GM19395 (cell line): ENCODE measurements around the gene TBC1D4.
"Not testable (repeated sequence)": the region's sequence is repeated elsewhere in the genome, so short reads cannot be mapped to it uniquely, and the experiment has no call there.

Experiments used
- ATAC-seq: cut with Tn5 transposase; IDR thresholded peaks from one replicate; pipeline ENCODE4 v1.9.1; 2021; ENCODE audit warnings: mild to moderate bottlenecking, moderate library complexity; ENCODE audit not compliant: unreplicated experiment

Gene TBC1D4

DNA sequence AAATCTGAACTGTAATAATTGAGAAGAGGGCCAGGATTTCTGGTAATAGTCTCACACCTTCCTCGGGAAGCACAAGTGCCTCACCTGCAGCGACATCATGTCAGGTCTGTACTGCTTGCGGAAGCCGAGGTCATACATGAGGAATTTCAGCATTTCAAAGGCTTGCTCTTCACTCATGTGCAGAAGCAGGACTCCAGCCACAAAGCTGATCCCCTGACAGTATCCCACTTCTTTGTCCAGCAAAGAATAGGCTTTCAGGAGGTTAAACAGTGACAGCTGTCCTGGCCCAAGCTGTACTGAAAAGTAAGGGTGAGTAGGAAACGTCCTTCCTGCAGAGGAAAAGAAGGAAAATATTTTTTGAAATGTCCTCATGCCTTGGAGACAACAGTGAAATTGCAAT, 182.7 kb downstream of the TBC1D4 start:
- ATAC-seq, result no peak

DNA sequence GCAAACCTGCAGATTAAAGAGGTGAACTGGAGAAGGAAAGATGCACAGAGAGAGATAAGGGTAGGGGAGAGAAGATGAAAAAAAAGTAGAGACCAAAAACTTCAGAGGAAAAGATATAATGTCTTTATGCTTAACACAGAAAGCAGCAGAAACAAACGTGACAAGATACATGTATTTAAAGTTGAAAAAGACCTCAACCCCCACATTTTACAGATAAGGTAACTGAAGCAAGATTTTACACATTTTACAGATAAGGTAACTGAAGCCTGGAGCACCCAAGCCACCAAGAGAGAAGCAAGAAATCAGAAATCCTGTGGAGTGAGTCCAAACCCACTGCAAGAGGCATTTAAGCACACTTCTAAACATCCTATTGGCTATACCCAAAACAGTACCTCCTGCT, 185.3 kb downstream of the TBC1D4 start:
- no peak for ATAC-seq

- no peak for ATAC-seq
These were observed 186.8 kb downstream of the TBC1D4 start for GRCh38 chr13:75295201-75295600.

- no peak for ATAC-seq
These were observed 187.9 kb downstream of the TBC1D4 start for GRCh38 chr13:75294110-75294509.

DNA sequence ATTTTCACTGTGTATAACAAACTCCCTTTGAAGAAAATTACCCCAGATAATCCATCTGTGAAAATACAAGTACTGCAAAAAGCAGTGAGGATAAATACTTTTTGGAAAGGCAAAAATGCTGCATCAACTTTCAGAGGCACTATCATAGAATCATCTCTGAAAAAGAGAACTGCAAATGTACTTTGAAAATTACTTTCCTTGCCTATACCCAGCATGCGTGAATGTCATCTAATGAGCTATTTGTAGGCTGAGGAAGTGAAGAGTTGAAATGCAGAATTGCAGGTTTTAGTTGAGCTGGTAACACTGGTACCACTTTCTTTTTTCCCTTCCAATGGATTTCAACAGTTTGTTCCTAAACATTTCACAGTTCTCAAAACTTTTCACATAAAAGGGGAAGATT, 196.7 kb downstream of the TBC1D4 start:
- no peak for ATAC-seq

- ATAC-seq, result no peak
These were observed 202.1 kb downstream of the TBC1D4 start for GRCh38 chr13:75279834-75280369.

DNA sequence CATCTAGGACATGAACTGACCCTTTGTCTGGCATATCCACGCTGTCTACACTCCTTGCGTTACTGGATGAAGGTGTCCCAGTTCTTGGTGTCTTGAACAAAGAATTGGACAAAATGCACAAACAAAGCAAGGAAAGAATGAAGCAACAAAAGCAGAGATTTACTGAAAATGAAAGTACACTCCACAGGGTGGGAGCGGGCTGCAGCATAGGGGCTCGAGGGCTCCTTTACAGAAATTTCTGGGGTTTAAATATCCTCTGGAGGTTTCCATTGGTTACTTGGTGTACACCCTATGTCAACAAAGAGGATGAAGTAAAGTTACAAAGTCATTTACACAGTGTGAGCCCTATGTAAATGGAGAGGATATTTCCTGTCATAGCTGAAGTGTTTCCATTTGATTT, 208.3 kb downstream of the TBC1D4 start:
- not testable (repeated sequence) for ATAC-seq

- ATAC-seq, result no peak
These were observed 210.1 kb downstream of the TBC1D4 start for GRCh38 chr13:75271846-75272245.

- not testable (repeated sequence) for ATAC-seq
These were observed 213.5 kb downstream of the TBC1D4 start for GRCh38 chr13:75268481-75268880.

DNA sequence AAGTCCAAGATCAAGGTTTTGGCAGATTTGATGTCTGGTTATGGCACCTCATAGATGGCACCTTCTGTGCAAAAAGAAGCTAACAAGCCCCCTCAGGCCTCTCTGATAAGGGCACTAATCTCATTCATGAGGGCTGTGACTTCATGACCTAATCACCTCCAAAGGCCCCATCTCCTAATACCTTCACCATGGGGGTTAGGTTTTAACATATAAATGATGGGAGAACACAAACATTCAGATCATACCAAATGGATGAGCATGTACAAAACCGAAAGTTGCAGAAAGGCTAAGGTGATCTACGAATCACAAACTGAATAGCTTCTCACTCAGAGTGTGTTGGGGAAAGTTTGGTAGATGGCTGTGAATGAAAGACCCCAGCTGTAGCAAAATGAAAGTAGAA, 217.4 kb downstream of the TBC1D4 start:
- ATAC-seq, result no peak

DNA sequence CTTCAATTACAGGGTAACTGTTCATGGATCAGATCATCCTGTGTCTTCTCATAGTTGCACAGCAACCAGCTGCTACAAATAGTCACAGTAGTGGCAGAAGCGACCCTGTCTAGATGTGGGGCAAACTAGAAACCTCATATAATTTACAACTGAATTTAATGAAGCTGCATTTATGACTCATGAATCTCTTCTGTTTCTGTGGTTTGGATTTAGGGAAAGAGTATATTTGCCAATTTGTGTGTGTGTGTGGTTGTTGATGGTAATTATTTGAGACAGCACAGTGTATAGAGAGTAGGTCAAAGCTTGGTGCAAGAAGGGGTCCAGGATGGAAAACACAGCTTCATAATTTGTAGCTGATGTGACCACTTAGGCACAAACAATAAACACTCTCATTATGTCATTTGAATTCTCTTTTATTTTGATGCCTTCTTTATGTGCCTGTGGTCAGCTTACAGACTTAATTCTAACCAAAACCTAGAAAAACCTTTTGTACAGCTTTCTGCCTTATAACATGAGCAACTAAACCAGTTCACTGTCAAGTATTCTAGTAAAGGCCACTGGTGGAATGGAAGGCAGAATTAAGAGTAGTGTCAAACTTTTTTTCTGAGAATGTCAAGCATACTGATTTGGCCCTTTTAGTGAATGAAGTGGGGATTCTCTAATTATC, 218.1 kb downstream of the TBC1D4 start:
- ATAC-seq, result no peak

DNA sequence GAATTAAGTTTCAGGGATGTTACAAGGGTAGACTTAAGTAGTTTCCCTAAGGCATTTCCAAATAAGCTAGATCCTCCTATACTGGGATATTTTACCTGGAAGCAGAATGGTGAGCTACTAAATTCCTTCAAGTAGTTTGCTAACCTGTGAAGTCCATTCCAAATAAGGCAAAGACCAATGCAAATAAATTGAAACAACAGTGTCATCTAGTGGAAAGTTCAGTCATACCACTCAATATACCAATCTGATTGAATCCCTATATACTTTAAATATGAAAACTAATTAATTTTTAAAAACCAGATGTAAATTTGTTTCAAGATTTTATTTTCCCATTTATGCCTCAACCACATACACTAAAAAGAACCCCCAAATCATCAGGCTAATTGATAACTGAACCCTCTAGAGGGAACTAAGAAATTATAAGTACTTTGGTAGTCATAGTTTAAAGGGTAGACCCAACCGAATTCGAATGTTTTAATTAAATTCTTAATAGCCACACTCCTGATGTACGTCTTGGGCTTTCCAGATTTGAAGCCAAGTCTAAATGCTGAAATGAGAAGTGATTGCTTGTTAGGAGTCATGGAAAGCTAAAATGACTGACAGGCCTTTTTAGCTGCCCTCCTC, 223.7 kb downstream of the TBC1D4 start:
- peak; percentile 59 for ATAC-seq

- ATAC-seq, result no peak
These were observed 225.0 kb downstream of the TBC1D4 start for GRCh38 chr13:75256922-75257321.

DNA sequence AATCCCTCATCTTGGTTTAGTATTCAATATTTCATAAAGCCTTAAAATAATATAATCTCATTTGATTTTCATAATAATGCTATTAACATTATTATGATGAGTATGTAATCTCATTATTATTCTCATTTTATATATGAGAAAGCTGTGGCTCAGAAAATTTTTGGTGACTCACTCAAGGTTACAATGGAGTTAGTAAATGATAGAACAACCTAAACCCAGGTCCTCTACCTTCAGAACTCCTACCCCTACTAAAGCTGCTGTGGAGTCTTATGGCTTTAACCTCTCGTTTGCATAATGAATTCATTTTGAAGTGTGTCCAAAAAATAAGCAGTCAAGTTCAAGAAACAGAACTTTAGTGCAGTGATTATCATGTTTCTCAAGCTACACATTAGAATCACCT, 226.3 kb downstream of the TBC1D4 start:
- ATAC-seq, result no peak

- ATAC-seq, result no peak
These were observed 226.8 kb downstream of the TBC1D4 start for GRCh38 chr13:75255147-75255546.

- ATAC-seq, result no peak
These were observed 230.8 kb downstream of the TBC1D4 start for GRCh38 chr13:75251188-75251587.

DNA sequence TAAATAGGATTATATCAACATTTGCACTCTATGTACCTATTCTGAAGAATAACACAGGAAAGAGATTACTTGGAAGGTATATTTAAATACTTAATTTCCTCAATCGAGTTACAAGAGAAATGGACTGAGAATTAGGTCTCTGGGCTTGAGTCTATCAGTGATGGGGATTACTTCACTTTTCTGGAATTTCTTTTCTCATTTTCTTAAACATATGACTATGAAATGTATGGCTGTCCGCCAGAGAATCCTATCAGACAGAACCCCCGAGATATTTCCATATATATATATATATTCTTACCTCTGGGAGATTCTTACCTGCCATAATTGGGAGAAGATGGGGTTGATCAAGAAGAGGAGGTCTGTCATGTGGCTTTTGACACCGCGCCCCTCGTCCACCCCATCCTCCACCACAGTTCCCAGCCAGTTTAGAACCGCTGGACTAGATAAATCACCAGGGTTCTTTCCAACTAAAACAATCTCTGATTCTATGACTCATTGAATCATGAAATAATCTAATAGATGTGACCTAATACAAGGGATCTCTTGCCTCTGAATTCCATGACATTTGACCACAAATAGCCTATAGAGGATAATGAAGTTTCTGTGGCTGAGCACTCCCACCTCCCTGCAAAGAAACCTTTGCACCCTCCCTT, 231.3 kb downstream of the TBC1D4 start:
- ATAC-seq, result no peak

GRCh38 chr13:75245578-75245977, 236.4 kb downstream of the TBC1D4 start:
- ATAC-seq, result not testable (repeated sequence)

- not testable (repeated sequence) for ATAC-seq
These were observed 241.7 kb downstream of the TBC1D4 start for GRCh38 chr13:75240240-75240639.

DNA sequence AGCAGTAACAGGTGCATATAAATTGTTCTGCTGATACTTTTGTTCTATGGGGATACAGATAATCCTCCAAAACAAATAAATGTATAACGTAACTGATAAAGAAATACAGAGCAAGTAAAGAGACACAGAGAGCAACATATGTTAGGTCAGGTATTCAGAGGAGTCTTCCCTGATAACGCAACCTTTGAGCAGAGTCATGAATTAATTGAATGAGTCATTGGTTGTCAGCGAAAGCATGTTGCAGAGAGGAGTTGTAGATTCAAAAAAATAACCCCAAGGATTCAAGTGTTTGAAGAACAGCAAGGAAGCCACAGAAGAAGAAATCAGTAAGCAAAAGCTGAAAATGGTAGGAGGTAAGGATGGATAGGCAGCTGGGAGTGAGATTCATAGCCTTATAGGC, 245.2 kb downstream of the TBC1D4 start:
- ATAC-seq, result no peak
